Psoas muscle (tissue), 8 donors: ENCODE measurements around the gene ZMYND8. TPM values are rescaled to one million over a fixed set of nuclear protein-coding genes. Genes with fewer than 3 reads are reported as not detected.
"Not testable (repeated sequence)": the region's sequence is repeated elsewhere in the genome, so short reads cannot be mapped to it uniquely, and the experiment has no call there.

Experiments used
- ATAC-seq, 4 donors: fragments of 200-7000 bp; cut with Tn5 transposase; one replicate each; pipeline ENCODE4 v1.9.1; 2020; ENCODE audit warnings: moderate library complexity in 3 of 4, mild to moderate bottlenecking in 2 of 4
- DNase-seq, 2 donors: peaks; one replicate each; pipeline ENCODE4 v3.0.0-alpha.2; 2020
- H3K27ac ChIP-seq: fragments of 200-600 bp; one replicate; pipeline ENCODE4 v1.8.0; 2022
- H3K27me3 ChIP-seq, 3 donors: fragments of 200-600 bp in 1 of 3; one replicate each; pipeline versions ENCODE4 v1.6.1 to v1.8.0; 2013 to 2022; ENCODE audit warnings: low read length in 2 of 3, mild to moderate bottlenecking in 2 of 3, moderate library complexity in 1 of 3; ENCODE audit not compliant: insufficient read depth in 3 of 3
- H3K36me3 ChIP-seq, 2 donors: fragments of 200-600 bp in 1 of 2; one replicate each; pipeline versions ENCODE4 v1.6.1 to v1.8.0; 2013 to 2022; ENCODE audit warnings: low read depth in 1 of 2, mild to moderate bottlenecking in 1 of 2, moderate library complexity in 1 of 2; ENCODE audit not compliant: insufficient read depth in 1 of 2
- H3K4me1 ChIP-seq: fragments of 200-600 bp; one replicate; pipeline ENCODE4 v1.8.0; 2022
- H3K4me3 ChIP-seq: fragments of 200-600 bp; one replicate; pipeline ENCODE4 v1.8.0; 2022; ENCODE audit warnings: mild to moderate bottlenecking
- H3K9me3 ChIP-seq: fragments of 200-600 bp; one replicate; pipeline ENCODE4 v1.8.0; 2022
- CTCF ChIP-seq: fragments of 200-600 bp; IDR thresholded peaks from one replicate; pipeline ENCODE4 v1.8.0; 2022; ENCODE audit warnings: antibody characterized with exemption
- WGBS, 3 donors: extraction: QIAGEN DNeasy Blood & Tissue Kit; methylation state at CpG; one replicate each; pipeline versions ENCODE4 v1.1.6 to v1.1.7; 2013; 5-methylcytosine and 5-hydroxymethylcytosine counted together
- intact Hi-C, 2 donors: fragments of 100-400 bp; cut with DNase I; formaldehyde crosslinking; loops; one replicate each; pipeline versions ENCODE4 v1.11.0 to v1.14.2; 2022
- polyA plus RNA-seq, 3 donors: library from polyadenylated mRNA; stranded (reverse); fragments of 200-250 nt; gene quantifications; one replicate each; pipeline ENCODE4 v1.2.3, GENCODE V29; 2013
- total RNA-seq, 4 donors: library from RNA; stranded (reverse); fragmentation: NEBNext Ultra II Directional in 2 of 4; extraction: Animal tissue kit (Norgen Biotek cat#: 25700) in 2 of 4; gene quantifications; one replicate each; pipeline versions ENCODE4 v1.2.1 to v1.2.4, GENCODE V29; 2021 to 2023
- donor health status: healthy with polysubstance abuse.
- donor health status: DM: no; HTN: no; CAD: no; lungs with moderate emphysema.
- donor health status: Bipolar disorder and iron deficiency.
- donor health status: healthy.
- donor health status: DM: yes; HTN: yes; CAD: no.
- donor health status: DM: no; HTN: no; CAD: no.
- donor health status: DM: no; HTN: no; CAD: no.
- donor health status: DM: yes; HTN: yes; CAD: no.

The ZMYND8 gene
- total and polyA plus RNA-seq, 7 donors, result 4.7 to 42.9 (median 17.7) TPM

GRCh38 chr20:47379433-47380150 lies 23.1 kb upstream of the ZMYND8 start:
- Histone ChIP-seq H3K27me3 (no peaks in the 10 kb centered on the region), H3K27ac (no peak overlapping the region), H3K36me3 (no peaks in the 10 kb centered on the region), H3K9me3 (no peaks in the 10 kb centered on the region), H3K4me3 (no peak overlapping the region), H3K4me1 (peaks cover 11% of the 10 kb centered on the region)
- WGBS, 3 donors, result 94 to 95% (median 94%) methylated on average over 15 of the region's 15 CpGs
- TF ChIP-seq CTCF, result no peak
- DNase-seq (no peak), ATAC-seq (no peak)
- intact Hi-C loops, result loop anchor here (5.0 to 10.0 kb wide), 3 partner anchors 177 to 245 kb away; no protein-coding TSS in a partner anchor

GRCh38 chr20:47377122-47377722 lies 20.7 kb upstream of the ZMYND8 start:
- no peak for TF ChIP-seq CTCF
- H3K27ac ChIP-seq, result no peak overlapping the region
- no peaks in the 10 kb centered on the region for H3K27me3 ChIP-seq
- DNase-seq, result no peak
- H3K4me1 ChIP-seq, result no peaks in the 10 kb centered on the region
- 59 to 75% (median 72%) methylated on average over 4 of the region's 4 CpGs for WGBS, 3 donors
- no peaks in the 10 kb centered on the region for H3K9me3 ChIP-seq
- no peak for ATAC-seq
- intact Hi-C loops, result no loop called here
- H3K36me3 ChIP-seq, result no peaks in the 10 kb centered on the region
- H3K4me3 ChIP-seq, result no peak overlapping the region

GRCh38 chr20:47376096-47376643 lies 19.7 kb upstream of the ZMYND8 start:
- ATAC-seq (peak in 2 of 4 donors; percentile 48 to 49), DNase-seq (peak in 1 of 2 donors; percentile 40)
- H3K27me3 ChIP-seq, H3K4me1 ChIP-seq, H3K4me3 ChIP-seq, H3K36me3 ChIP-seq, H3K27ac ChIP-seq, intact Hi-C loops, H3K9me3 ChIP-seq: not testable (repeated sequence)
- WGBS, 3 donors, result 84 to 91% (median 87%) methylated on average over 7 of the region's 7 CpGs

GRCh38 chr20:47374121-47374520 lies 17.6 kb upstream of the ZMYND8 start:
- DNase-seq, H3K27ac ChIP-seq, H3K27me3 ChIP-seq, H3K4me3 ChIP-seq, intact Hi-C loops, H3K36me3 ChIP-seq, ATAC-seq, H3K4me1 ChIP-seq, H3K9me3 ChIP-seq: not testable (repeated sequence)
- WGBS, 3 donors, result 88 to 96% (median 95%) methylated on average over 8 of the region's 8 CpGs

- Histone ChIP-seq H3K4me3 (no peak overlapping the region), H3K9me3 (no peaks in the 10 kb centered on the region), H3K4me1 (no peaks in the 10 kb centered on the region), H3K36me3 (no peaks in the 10 kb centered on the region), H3K27ac (no peak overlapping the region), H3K27me3 (no peaks in the 10 kb centered on the region)
- DNase-seq (no peak), ATAC-seq (no peak)
- no peak for TF ChIP-seq CTCF
- intact Hi-C loops, result no loop called here
- 83 to 94% (median 88%) methylated on average over 2 of the region's 2 CpGs for WGBS, 3 donors
These were observed 16.8 kb upstream of the ZMYND8 start for GRCh38 chr20:47373206-47373733.
